Measurements from ENCODE around the gene WHAMM.
"Not testable (repeated sequence)": the region's sequence is repeated elsewhere in the genome, so short reads cannot be mapped to it uniquely, and the experiment has no call there.

The WHAMM gene

GRCh38 chr15:82838096-82838735 lies 28.8 kb downstream of the WHAMM start:
- no peak for DNase-seq

- no peak for DNase-seq
These were observed 29.7 kb downstream of the WHAMM start for GRCh38 chr15:82839136-82839535.

- no peak for DNase-seq
These were observed 30.7 kb downstream of the WHAMM start for GRCh38 chr15:82840166-82840565.

GRCh38 chr15:82843566-82843965 lies 34.1 kb downstream of the WHAMM start:
- no peak for DNase-seq

GRCh38 chr15:82845686-82846085 lies 36.3 kb downstream of the WHAMM start:
- no peak for DNase-seq

- no peak for DNase-seq
These were observed 37.2 kb downstream of the WHAMM start for GRCh38 chr15:82846621-82847020.

- no peak for DNase-seq
These were observed 38.3 kb downstream of the WHAMM start for GRCh38 chr15:82847703-82848102.

- DNase-seq, result no peak
These were observed 39.0 kb downstream of the WHAMM start for GRCh38 chr15:82848241-82848993.

- DNase-seq, result peak; percentile 27
These were observed 40.4 kb downstream of the WHAMM start for GRCh38 chr15:82849556-82850512.

- DNase-seq, result no peak
These were observed 41.3 kb downstream of the WHAMM start for GRCh38 chr15:82850731-82851130.

- DNase-seq, result no peak
These were observed 42.0 kb downstream of the WHAMM start for GRCh38 chr15:82851306-82851850.

GRCh38 chr15:82851981-82852511 lies 42.6 kb downstream of the WHAMM start:
- DNase-seq, result no peak

- DNase-seq, result no peak
These were observed 43.6 kb downstream of the WHAMM start for GRCh38 chr15:82852941-82853561.

GRCh38 chr15:82854554-82854953 lies 45.1 kb downstream of the WHAMM start:
- DNase-seq, result no peak

- no peak for DNase-seq
These were observed 46.1 kb downstream of the WHAMM start for GRCh38 chr15:82855286-82856100.

GRCh38 chr15:82856397-82857170 lies 47.2 kb downstream of the WHAMM start:
- DNase-seq, result no peak

- DNase-seq, result no peak
These were observed 49.5 kb downstream of the WHAMM start for GRCh38 chr15:82858932-82859331.

- no peak for DNase-seq
These were observed 53.5 kb downstream of the WHAMM start for GRCh38 chr15:82862886-82863285.

- no peak for DNase-seq
These were observed 55.5 kb downstream of the WHAMM start for GRCh38 chr15:82864967-82865366.

- not testable (repeated sequence) for DNase-seq
These were observed 56.2 kb downstream of the WHAMM start for GRCh38 chr15:82865581-82865980.

GRCh38 chr15:82865981-82866380 lies 56.6 kb downstream of the WHAMM start:
- not testable (repeated sequence) for DNase-seq
